HG03039 (cell line): ENCODE measurements around the gene ELOVL6.
"Not testable (repeated sequence)": the region's sequence is repeated elsewhere in the genome, so short reads cannot be mapped to it uniquely, and the experiment has no call there.

ENCODE experiments used
- ATAC-seq: cut with Tn5 transposase; IDR thresholded peaks from one replicate; pipeline ENCODE4 v1.9.1; 2021; ENCODE audit warnings: mild to moderate bottlenecking, moderate library complexity; ENCODE audit not compliant: unreplicated experiment

Gene ELOVL6

DNA sequence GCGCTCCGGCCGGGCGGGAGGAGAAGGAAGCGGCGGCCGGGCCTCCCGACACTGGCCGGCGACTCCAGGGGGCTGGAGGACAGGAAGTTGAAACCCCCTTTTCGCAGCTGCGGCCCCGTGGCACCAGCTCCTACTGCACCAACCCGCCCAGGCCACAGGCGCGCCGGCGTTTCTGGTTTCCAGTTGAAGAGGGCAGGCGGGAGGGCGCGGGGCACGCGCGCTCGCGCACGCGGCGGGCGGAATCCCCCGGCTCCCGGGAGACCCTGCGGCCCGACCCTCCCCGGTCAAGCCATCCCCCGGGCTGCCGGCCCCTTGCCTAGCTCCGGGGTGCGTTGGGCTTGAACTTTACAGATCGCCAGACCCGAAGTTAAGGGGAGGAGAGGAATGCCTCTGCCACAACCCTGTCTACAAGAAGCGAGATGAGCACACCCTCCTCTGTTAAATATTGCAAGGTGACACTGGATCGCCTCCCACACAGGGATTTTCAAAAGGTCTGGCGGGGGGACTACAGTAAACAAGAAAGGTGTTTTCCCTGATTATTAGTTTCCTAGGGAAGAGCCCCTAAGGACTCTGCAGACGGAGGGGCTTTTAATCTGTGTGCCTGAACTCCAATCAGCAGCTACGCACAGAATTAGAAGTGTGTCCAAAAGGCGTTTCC, 1.4 kb downstream of the ELOVL6 start:
- ATAC-seq, result peak; percentile 18

DNA sequence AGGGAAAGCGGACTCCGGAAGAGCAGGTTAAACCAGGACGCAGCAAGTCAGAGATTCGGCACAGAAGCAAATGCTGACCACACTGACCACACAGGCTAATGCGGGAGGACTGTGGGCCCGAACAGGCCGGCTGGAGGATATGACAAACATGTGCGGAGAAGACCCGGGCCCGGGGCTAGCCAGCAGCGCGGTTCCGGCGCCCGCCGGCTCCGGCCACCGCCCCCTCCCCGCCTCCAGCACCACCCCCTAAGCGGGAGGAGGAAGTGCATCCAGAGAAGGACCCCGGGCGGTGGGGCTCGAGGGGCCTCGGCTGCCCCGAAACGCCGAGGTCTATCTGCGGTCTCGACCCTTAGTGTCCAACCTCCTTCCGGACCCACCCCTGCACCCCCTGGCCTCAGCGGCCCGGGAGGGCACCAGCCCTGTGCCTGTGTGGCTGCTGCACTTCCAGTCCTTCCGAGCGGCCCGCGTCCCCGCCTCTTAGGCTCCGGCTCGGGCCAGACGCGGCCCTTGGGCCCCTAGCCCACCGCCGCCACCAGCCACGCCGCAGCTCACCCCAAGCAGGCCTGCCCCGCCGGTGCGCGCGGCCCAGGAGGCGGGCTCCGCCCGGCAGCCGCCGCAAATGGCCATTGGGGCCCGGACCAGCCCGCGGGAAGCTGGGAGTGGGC, 2.1 kb downstream of the ELOVL6 start:
- ATAC-seq, result peak; percentile 21

DNA sequence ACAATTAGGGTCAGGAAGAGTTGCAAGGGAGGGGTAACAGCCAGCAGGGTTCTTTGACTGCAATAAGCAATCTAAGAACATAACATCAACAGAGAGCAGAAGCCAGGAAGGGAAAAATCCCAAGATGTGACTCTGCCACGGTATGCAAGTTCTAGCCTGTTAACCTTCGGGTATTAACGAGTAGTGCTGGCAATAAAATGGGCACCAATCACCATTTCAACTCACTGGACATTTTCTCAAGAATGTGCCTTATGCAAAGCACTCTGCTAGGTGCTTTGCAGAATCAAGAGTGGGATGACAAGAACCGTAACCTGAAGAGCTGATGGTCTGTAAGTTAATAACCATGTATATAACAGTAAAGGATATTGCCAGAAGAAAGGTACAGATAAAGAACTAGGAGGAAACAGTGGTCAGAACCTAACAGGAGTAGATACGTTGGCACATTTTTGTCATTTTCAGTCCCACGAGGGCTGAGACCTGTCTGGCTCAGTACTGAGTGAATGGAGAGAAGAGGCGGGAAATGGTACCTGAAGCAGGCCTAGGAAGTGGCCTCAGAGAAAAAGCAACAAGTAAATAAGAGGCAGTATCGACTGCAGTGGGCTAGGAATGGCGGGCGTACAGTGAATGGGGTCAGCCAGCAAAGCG, 2.7 kb downstream of the ELOVL6 start:
- ATAC-seq, result peak; percentile 1

DNA sequence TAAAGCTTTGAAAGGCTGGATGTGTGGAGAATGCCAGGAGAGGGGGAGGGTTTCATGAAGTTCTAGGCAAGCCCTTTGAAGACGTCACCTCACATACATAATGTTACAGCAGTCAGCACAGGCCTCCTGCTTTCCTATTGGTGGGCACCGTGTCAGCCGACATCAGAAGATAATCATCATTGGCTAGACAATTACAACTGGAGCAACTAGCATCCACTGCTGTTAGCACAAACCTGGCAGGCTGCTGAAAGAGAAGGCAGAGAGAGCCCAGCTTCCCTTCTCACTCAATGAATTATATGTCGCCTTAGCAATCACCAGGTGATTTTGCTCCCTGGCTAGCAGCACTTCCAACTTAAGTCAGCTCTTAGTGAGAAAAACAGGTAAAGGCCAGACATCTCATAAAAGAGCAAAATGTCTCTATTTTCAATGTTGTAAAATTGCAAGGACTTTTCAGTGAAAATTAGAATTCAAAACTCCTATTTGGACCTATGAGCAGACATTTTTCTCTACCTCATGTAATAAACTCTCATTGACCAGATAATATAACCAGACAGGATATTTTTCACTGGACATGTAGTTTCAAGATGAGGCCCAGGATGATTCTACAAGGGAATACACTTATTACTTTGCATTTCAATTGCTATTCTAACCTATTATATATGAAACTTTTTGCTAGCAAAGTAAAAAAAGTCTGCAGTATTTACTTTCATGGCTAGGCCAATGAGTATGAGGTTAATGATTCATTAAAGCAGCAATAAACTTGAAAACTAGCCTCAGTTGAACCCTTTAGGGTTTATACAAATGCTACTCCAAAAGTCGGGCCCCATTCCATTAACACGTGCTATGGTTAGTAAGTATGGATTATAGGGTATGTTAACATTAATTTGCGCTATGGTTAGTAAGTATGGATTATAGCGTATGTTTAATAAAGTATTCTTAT, 4.3 kb downstream of the ELOVL6 start:
- peak; percentile 82 for ATAC-seq

DNA sequence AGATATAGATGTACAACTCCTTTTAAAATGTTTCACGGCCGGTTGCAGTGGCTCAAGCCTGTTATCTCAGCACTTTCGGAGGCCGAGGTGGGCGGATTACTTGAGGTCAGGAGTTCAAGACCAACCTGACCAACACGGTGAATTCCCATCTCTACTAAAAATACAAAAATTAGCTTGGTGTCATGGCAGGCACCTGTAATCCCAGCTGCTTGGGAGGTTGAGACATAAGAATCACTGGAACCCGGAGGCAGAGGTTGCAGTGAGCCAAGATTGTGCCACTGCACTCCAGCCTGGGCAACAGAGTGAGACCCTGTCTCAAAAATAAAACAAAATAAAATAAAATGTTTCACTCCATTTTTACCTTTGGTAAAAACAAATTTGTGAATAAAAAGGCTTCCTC, 5.1 kb downstream of the ELOVL6 start:
- ATAC-seq, result not testable (repeated sequence)

DNA sequence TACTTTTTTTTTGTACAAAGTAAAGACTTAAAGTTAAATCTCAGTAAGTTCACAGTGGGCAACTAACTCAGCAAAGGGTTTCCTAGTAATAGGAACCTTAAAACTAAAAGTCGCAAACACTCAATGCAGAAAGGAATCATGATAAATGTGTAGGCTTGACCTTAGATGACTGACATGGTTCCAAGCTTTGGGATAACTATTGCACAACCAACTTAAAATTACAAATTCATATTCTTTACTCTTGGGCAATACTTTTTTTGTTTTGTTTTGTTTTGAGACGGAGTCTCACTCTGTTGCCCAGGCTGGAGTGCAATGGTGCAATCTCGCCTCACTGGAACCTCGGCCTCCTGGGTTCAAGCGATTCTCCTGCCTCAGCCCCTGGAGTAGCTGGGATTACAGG, 8.2 kb downstream of the ELOVL6 start:
- ATAC-seq, result no peak

DNA sequence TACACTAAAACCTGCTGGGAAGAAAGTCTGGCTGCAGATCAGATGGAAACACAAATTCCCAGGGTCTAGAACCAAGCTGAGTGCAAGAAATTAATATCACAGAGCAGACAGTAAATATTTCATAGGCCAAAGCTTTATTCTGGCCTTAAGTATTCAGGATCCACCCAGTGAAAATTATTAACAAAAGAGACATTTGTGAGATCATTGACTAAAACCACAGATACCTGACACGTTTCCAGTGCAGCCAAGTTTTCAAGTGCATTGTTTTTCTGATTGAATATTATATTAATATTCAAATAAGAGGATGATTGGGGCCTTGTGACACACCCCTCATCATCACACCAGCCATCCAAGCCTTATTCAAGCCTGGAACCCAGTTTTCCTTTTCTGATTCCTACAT, 10.3 kb downstream of the ELOVL6 start:
- ATAC-seq, result no peak

DNA sequence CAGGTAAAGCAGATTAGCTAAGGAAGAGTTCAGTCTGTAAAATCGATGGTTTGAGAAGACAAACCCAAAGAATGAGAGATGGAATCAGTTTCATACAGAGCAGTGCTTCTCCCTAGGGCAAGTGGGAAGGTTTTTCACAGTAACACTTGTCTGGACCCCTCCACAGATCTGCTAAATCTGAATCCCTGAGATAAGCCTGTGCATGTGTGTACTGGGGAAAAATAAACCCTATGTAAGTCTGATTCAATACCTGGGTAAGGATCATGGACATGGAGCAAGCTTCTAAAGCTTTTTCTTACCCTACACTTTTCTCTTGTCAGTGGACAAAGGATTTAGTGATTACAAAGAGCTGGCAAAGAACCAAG, 13.6 kb downstream of the ELOVL6 start:
- no peak for ATAC-seq

DNA sequence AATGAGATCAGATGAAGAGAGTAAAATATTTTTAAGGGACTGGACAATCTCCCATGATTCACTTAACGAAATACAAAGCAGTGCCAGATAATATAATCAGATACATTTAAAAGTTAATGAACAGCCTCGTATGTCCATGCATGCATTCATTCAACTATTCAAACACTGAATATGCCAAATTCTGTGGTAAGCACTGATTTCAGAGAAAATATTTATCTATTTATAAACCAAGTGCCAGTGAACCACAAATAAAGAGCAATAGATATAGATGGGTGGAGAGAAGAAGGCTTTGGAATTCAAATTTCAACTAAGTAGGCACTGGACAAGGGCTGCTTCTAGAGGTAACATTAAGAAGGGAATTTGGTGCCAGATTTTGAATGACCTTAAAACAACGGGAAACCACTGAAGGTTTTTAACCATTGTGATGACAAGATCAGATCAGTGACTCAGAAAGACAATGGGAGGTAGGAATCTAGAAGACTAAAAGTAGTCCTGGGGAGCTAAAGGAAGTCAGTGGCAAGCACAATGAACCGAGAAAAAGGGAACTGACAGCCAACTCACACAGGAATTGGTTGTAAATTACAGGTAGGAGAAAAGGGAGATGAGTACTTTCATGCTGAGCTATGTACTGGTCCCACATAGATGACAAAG, 14.2 kb downstream of the ELOVL6 start:
- ATAC-seq, result no peak

DNA sequence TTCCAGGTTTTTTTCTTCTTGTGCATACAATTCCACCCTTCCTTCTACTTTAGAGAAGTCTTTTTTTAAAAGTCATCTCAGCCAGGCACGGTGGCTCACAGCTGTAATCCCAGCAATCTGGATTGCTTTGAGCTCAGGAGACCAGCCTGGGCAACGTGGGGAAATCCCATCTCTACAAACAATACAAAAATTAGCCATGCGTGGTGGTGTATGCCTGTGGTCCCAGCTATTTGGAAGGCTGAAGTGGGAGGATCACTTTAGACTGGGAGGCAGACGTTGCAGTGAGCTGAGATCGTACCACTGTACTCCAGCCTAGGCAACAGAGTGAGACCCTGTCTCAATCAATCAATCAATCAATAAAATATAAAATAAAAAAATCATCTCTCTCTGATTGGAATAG, 14.8 kb downstream of the ELOVL6 start:
- ATAC-seq, result no peak

DNA sequence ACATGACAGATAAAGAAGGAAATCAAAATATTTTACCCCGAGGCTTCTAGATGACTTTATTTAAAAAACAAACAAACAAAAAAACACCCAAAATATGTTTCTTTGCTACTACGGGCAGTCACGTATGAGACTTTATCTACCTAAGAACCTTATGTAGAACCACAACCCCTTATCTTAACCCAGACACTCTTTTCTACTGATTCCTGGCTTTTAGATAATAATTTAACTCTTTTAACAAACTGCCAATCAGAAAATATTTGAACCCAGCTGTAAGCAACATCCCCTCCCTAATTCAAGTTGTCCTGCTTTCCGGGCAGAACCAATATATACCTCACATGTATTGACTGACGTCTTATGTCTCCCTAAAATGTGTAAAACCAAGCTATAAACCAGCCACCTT, 15.4 kb downstream of the ELOVL6 start:
- no peak for ATAC-seq

DNA sequence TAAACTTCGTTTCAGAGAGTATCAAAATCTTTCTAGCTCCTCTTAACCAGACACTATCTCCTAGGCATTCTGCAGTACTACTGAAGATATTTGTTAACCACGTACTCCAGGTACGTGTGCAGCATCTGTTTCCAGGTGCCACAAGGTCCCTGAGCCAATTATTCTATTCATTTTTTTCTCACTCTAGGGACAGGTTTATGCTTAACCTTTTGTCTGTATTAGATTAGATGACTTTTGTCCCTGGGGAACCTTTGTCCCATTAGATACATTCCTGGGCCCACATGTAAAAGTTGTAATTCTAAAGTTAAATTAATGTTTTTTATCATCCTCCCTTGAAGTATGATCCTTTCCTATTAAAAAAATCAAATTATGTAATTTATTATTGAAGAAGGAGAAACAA, 16.5 kb downstream of the ELOVL6 start:
- ATAC-seq, result no peak

DNA sequence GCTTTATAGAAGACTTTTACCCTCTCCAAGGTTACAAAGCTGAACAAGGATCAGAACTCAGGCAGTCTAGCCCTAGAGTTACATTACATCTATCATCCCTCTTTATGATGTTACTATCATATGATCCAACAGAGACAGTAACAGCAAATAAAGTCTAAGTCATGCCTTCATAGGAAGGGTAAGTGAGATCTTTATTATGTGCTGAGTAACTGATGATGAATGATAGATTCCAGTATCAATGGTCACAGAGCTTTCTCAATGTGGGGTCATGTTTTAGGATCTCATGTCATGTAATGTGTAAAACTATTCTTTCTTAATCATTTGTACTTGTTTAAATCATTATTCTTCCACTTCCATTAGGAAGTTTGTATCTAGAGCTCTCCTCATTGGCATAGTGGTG, 22.8 kb downstream of the ELOVL6 start:
- ATAC-seq, result no peak

DNA sequence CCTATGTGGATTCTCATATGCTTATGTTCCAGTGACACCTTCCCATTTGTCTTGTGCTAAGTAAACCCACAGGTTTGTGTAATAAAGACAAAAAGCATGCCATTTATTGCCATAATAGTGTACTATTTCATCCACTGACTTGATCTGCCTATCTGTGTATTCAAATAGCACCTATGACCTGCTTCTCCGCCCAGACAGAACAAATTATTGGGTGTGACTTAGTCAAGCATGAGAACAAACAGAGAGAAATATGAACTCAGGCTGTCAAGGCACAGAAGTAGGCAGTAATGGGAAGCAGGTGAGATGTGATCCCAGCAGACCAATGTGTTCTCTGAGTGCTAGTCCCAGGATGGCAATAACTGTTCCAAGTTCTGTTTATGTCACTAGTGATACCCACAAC, 25.4 kb downstream of the ELOVL6 start:
- no peak for ATAC-seq

DNA sequence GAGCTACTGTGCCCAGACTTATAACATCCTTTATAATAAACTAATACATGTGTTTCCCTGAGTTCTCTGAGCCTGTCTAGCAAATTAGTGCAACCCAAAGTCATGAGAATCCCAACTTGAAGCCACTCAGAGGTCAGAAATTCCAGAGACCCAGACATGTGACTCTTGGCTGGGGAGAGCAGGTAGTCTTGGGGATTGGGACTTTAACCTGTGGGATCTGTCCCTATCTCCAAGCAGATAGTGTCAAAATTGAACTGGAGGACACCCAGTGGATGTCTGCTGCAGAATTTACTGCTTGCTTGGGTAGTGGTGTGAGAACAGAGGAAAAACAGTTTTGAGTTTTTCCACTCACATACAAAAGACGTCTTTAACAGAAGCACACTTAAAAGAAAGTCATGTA, 26.4 kb downstream of the ELOVL6 start:
- ATAC-seq, result no peak

DNA sequence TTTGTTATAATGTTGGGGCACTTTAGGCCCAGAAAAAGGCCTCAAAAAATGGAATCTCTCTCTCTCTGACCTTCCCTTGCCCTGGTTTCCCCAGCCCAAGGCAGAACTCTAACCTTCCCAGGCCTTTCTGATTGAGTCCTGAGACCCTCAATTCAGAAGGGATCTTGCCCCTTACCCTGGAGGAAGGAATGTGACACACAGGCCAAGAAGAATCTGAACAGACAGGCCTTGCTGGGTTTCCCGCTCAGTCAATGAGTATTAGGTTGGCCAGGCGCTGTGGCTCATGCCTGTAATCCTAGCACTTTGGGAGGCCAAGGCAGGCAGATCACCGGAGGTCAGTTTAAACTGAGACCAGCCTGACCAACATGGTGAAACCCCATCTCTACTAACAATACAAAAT, 27.6 kb downstream of the ELOVL6 start:
- ATAC-seq, result no peak

DNA sequence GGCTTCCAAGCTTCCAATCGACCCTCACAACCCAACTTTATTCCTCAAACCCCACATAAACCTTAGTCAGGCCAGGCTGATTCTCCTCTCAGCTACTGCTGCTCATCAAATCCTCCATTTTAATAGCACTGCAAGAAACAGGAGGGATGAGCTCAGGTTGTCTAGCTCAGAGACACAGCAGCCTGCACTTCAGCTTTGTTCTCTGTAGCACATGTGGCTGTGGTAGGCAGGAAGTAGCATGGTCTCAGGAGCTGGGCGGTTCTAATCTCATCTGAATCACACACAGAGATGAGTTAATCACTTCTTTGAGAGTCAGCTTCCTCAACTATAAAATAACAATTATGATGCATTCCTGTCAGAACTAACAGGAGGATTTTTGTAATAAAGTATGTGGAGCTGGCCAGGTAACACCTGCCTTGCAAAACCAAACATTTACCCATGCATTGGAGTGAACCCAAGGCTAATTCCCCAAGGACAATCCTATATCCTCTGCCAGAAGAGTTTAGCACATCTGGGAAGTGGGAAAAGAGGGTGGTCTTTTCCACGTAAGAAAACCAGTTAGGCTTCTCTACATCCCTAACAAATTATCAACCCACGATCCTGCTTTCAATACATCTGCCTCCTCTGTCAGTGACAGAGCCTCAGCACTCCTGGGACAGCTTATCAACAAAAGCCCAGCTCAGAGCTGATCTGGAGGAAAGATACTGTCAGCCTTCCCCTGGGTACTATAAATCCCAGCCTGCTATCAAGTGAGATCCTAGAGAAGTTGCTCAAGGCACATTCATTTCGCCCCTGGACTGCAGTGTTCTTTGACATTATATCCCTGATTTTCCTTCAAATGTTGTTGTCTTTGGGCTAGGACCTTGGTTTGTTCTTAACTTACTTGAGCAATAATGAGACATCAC, 32.8 kb downstream of the ELOVL6 start:
- no peak for ATAC-seq

DNA sequence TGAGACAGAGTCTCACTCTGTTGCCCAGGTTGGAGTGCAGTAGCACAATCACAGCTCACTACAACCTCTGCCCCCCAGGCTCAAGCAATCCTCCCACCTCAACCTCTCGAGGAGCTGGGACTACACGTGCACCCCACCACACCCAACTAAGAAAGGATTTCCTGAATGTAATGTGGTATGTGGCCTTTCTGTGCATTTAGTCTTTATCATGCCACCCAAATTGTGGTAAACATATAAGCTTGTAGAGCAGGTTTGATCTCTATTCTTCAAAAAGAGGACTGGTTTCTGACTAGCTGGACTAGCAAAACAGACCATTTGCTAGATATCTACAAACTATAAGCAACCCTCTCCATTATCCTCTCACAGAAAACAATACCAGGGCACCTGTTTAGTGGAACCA, 33.6 kb downstream of the ELOVL6 start:
- ATAC-seq, result no peak

DNA sequence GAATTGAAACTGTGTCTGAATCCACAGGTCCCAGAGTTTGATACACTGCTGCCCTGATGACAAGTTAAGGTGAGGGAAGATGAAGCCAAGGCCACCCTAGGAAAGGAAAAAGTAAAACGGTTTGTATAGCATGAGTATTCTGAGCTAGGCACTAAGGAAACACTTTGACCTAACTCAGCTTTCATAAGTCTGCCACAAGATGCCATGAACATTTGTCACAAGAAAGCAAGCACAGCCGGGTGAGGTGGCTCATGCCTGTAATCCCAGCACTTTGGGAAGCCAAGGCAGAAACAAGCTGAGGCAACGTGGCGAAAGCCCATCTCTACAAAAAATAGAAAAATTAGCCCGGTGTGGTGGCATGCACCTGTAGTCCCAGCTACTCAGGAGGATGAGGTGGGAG, 34.2 kb downstream of the ELOVL6 start:
- ATAC-seq, result no peak
